NB4 (cell line): ENCODE data around the gene RNF19B.

Experiments used
- DNase-seq: peaks from one replicate; pipeline ENCODE4 v3.0.0; 2010; ENCODE audit warnings: low read depth
- H3K4me3 ChIP-seq: one replicate; pipeline ENCODE4 v1.5.1; 2011; ENCODE audit warnings: mild to moderate bottlenecking, low read depth, low read length, moderate library complexity
- MYC ChIP-seq: IDR thresholded peaks from 2 replicates; pipeline ENCODE4 v1.6.1; 2011; ENCODE audit warnings: low read depth, low read length
- POLR2A ChIP-seq: IDR thresholded peaks from 2 replicates; pipeline ENCODE4 v1.6.1; 2011; ENCODE audit warnings: mild to moderate bottlenecking; ENCODE audit not compliant: insufficient read length; ENCODE audit errors: extremely low read depth
- TF ChIP-seq, protein P1 (sequence below): IDR thresholded peaks from 2 replicates; pipeline ENCODE4 v1.6.1; 2011; ENCODE audit warnings: low read depth, low read length
- TF ChIP-seq, protein P2 (sequence below): IDR thresholded peaks from one replicate; pipeline ENCODE4 v1.5.1; 2012; ENCODE audit warnings: low read depth, low read length

Gene RNF19B

DNA sequence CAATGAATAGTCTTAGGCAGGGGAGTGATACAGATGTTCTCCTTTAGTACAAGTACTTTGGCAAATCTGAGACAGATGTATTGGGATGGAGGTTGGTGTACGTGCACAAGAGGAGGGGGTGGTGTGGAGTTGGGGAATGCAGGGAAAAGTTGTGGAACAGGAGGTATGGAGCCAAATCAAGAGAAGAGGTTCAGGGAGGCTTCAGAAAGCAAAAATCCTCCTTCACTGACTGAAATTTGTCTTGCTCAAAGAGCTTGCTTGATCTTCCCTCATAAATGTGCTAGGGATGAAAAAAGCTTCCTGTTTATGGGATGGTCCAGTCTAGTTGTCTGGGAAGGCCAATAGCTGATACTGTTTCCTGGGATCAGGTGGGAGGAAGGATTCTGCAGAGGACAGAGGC, 5.8 kb downstream of the RNF19B start:
- TF ChIP-seq, protein P1, sequence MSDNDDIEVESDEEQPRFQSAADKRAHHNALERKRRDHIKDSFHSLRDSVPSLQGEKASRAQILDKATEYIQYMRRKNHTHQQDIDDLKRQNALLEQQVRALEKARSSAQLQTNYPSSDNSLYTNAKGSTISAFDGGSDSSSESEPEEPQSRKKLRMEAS = no peak
- no peak for TF ChIP-seq POLR2A
- TF ChIP-seq, protein P2, sequence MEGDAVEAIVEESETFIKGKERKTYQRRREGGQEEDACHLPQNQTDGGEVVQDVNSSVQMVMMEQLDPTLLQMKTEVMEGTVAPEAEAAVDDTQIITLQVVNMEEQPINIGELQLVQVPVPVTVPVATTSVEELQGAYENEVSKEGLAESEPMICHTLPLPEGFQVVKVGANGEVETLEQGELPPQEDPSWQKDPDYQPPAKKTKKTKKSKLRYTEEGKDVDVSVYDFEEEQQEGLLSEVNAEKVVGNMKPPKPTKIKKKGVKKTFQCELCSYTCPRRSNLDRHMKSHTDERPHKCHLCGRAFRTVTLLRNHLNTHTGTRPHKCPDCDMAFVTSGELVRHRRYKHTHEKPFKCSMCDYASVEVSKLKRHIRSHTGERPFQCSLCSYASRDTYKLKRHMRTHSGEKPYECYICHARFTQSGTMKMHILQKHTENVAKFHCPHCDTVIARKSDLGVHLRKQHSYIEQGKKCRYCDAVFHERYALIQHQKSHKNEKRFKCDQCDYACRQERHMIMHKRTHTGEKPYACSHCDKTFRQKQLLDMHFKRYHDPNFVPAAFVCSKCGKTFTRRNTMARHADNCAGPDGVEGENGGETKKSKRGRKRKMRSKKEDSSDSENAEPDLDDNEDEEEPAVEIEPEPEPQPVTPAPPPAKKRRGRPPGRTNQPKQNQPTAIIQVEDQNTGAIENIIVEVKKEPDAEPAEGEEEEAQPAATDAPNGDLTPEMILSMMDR = no peak
- TF ChIP-seq MYC = no peak
- no peak for DNase-seq
- H3K4me3 ChIP-seq = no peak overlapping the region

DNA sequence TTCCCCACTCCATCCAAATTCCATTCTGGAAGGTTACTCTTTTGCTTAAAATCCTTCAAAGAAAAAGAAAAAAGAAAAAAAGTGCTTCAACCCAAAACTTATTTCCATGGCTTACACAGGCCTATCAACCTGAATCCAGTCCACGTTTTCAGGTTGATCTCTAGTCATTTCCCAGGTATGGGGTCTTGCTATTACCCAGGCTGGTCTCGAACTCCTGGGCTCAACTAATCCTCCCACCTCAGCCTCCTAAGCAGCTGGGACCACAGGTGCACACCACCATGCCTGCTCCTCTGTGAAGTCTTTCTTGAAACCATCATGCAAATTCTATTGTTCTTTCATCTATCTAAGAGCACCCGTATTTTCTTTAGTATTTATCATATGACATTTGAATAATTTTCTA, 7.6 kb downstream of the RNF19B start:
- H3K4me3 ChIP-seq = no peak overlapping the region
- no peak for DNase-seq
- no peak for TF ChIP-seq POLR2A
- no peak for TF ChIP-seq MYC
- TF ChIP-seq, protein P1 = no peak
- TF ChIP-seq, protein P2 = no peak

DNA sequence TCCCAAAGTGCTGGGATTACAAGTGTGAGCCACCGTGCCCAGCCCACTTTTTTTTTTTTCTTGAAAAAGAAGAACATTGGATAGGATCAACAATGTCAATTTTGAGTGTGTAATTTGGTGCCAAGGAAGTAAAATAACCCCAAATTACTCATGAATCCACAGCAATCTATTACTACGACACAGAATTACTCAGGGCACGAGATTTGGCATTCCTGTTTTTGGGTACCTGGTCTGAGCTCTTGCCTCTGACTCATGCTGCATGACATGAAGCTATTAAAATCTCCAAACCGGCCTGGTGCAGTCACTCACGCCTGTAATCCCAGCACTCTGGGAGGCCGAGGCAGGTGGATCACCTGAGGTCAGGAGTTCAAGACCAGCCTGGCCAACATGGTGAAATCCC, 10.4 kb downstream of the RNF19B start:
- DNase-seq = no peak
- TF ChIP-seq, protein P2 = no peak
- TF ChIP-seq MYC (no peak), POLR2A (no peak)
- TF ChIP-seq, protein P1 = no peak
- H3K4me3 ChIP-seq = no peak overlapping the region

DNA sequence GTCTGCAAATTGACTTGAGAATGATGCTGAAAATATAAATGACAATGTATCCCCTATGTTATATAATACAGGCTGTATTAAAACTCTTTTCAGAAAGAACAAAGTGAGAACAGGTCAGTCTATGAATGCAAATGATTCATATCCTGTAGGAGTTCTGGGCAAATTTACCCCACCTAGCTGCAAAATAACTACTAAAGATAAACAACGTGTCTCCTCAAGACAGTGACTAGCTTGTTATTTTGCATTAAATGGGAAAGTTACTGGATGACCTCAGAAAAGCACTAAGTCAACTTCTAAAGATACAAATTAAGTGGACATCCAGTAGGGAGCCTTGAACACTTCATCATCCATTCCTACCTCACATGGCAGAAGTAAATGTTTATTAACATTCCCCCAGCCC, 11.1 kb downstream of the RNF19B start:
- TF ChIP-seq POLR2A (no peak), MYC (no peak)
- TF ChIP-seq, protein P1 = no peak
- TF ChIP-seq, protein P2 = no peak
- H3K4me3 ChIP-seq = no peak overlapping the region
- DNase-seq = no peak

DNA sequence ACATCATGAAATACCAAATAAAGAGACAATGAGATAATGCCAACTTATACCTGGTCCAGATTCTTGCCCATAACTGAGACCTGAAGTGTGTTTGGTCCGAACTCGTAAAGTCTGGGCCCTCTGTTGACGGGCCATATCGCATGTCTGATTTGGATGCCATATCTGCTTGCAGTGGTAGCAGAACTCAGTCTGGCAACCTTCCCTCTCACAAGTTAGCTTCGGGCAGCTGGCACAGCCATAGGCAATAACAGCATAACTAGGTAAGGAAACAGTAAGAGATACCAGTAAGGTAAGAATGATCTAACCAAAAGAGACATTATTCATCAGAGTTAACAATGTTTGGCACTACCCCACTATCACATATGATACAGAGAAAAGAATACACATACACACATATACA, 15.1 kb downstream of the RNF19B start:
- TF ChIP-seq, protein P1 = no peak
- TF ChIP-seq MYC (no peak), POLR2A (no peak)
- TF ChIP-seq, protein P2 = no peak
- no peak for DNase-seq
- no peak overlapping the region for H3K4me3 ChIP-seq

DNA sequence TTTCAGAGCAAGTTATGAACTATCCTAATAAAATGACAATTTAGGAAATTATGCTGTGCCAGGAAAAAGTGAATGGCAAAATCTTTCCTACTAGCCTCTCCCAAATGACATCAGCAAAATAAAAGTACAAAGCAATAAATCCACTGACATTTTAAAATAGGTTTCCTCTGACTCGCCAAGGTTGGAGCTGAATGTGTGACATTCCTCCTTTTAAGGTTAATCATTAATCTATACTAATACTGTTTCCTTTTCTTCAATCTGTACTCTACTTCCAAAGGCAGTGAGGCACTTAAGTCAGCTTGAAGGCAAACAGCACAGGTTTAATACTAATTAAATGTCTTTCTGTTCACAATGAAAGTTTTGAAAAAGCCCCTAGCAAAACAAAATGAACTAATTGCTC, 15.7 kb downstream of the RNF19B start:
- TF ChIP-seq, protein P2 = no peak
- TF ChIP-seq, protein P1 = no peak
- no peak for TF ChIP-seq MYC
- no peak for TF ChIP-seq POLR2A

More for the DNA sequence above, 15.7 kb downstream of the RNF19B start:
- DNase-seq = no peak
- no peak overlapping the region for H3K4me3 ChIP-seq
